Fibroblast of upper back skin (primary cell): ENCODE data around the gene CYB5R4.
"Not testable (repeated sequence)": the region's sequence is repeated elsewhere in the genome, so short reads cannot be mapped to it uniquely, and the experiment has no call there.

Experiments used
- DNase-seq: peaks from one replicate; pipeline ENCODE4 v3.0.0-alpha.2; 2013

Gene CYB5R4

DNA sequence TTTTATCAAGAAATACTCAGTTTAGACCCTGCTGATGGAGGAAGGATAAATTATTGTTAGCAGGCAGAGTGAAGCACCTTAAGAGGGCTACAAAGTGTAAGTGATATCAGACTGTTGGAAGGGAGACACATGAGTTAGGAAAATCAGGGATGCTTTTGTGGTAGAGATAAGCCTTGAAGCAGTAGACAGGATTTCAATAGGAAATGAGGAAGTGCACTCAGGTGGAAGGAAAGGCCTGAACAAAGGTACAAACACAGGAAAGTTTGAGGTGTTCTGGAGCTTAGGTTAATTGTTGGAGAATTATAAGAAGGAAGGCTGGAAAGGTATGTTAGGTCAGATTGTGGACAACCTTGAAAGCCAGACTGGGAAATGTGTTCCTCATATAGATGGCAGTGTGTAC is 7.6 kb downstream of the CYB5R4 start:
- no peak for DNase-seq

DNA sequence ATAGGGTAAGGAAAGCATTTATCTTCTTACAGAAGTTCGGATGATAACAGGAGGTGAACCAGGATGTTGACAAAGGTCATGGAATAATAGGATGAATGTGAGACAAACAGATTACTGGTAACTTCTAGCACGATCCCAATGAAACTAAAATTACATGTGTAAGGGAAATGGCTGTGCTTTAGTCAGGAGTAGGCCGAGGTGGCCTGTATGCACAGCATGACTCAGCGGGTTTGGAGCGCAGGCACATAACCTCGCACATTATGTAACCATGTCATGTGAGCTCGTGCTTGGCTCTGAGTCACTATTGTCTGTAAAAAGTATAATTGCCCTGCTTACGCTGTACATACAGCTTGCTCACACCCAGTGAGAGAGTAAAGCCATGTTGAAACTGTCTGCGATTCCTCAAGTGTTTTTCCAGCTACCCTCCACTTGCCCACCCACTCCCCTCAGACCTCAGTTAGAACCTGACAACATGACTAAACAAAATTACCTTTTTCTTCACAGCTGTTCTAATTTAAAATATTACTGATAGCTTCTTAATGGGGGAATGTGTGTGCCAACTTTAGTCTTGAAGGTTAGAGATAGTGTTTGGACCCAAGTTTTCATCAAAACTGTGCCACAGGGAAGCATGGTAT is 8.2 kb downstream of the CYB5R4 start:
- DNase-seq, result peak; percentile 82

DNA sequence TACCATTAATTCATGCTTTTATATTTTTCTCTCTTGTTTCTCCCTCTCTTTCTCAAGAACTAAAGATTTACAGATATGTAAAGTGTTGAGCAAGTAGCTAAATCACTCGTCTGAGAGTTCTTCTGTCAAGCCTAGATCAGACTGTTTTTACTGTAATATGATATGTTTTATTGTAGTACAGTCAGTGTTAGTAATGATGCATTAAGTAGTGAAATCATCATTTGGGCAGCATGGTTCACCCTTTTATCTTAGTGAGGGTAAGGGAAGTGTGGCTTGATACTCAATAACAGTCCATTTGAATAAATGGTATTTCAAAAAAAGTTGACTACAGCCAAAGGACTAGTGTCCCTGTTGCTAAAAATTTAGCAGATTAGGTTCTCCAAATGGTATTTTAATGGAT is 9.2 kb downstream of the CYB5R4 start:
- peak; percentile 49 for DNase-seq

DNA sequence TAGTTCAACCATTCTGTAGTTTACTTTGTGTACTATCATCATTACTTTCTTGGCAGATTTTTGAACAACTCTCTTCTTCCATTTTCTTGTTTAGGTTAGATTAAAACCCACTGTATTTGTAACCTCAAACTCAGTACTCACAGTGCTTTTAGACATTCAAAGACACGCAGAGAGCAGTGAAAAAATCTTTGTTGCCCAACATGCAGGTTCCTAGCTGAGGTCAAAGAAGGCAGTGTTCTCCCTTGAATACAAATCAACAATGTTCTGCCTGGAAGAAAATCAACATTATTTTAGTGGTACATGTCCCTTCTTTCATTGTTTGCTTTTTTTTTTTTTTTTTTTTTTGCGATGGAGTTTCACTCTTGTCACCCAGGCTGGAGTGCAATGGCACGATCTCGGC is 11.2 kb downstream of the CYB5R4 start:
- no peak for DNase-seq

DNA sequence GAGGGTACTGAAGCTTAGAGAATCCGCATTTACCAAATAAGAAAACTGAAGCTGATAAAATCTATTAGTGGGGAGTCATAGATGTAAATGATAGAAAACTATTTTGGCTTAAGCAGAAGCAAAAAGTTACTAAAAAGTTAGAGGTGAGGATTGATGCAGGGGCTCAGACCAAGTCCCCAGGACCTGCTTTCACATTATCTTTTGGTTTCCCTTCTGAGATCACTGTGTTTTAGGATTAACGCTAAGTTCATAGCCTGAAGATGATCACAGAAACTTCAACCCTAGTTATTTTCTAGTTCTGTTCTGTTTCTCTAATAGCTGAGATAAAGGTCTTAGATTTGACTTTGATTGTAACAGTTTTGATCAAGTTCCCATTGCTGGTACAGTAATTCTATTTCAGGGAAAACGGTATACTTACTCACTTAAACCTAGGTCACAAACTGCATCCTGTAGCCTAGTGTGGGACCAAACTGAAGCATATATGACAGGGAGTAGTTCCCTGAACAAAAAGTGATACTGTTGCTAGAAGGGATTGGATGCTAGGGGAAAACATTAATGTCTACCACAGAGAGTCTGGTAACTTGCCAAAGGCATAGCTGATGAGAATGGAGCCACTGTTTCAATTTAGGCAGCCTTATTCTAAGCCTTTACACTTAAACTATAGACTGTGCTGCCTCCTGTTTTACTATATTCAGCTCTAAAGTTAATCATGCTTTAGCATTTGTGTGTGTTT is 13.1 kb downstream of the CYB5R4 start:
- DNase-seq, result peak; percentile 19

DNA sequence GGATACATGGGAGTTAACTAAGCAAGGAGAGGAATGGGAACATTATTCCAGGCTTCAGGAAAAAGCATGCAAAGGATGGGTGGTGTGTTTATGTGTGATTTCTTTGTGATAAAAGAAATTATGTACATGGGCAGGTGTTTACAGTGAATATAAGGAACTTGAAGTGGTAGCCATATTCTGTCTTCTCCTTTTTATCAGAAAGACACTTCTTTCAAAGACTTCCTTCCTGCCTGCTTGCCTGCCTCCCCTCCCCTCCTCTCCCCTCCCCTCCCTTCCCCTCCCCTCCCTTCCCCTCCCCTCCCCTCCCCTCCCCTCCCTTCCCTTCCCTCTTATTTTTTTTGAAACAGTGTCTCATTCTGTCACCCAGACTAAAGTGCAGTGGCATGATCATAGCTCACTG is 14.4 kb downstream of the CYB5R4 start:
- no peak for DNase-seq

DNA sequence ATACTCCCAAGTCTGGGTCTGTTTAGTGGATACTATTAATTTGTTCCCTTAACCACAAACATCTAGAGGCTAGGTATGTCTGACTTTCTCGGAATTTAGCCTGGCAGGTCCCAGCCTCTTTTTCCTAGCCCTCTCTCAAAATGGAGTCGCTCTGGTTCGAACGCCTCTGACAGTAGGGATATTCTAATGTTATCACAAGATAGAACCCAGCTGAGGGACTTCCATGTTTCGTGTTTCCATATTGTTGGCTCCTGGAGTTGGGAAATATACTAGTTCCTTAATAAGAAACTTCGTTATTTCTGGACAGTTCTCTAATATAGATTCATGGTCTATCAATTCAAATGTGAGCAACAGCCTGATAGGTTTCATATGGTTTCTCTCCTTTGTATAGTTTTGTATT is 16.4 kb downstream of the CYB5R4 start:
- no peak for DNase-seq

DNA sequence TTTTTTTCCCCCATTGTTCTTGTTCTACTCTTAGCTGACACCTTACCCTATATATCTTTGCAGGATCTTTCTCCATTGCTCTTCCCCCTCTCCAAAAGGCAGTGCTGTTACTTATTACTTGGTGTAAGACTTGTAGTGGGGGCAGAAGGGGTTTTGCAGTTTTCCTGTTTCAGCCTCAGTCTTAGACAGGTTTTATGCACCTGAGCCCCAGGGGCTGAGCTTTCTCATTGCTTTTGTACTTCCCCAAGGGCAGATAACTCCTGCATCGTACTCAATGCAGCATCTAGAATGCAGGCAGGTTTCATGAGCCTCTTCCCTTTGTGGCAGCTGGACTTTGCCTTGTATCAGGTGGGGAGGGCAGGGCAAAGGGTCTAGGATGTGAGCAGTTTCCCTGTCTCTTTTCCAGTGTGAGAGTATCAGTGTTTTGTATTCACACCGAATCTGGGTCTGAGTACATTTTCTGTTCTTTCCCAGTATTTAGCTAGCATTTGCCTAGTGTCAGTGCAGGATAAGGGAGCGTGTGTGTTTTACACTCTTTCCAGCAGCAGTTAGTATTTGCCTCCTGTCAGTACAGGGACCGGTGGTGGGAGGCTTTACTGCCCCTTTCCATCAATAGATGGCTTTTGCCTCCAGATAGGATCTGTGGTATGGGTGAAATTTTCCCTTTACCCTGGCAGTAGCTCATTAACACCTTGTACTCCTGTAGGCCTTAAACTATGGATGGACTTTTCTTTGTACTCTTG is 19.6 kb downstream of the CYB5R4 start:
- DNase-seq, result no peak

DNA sequence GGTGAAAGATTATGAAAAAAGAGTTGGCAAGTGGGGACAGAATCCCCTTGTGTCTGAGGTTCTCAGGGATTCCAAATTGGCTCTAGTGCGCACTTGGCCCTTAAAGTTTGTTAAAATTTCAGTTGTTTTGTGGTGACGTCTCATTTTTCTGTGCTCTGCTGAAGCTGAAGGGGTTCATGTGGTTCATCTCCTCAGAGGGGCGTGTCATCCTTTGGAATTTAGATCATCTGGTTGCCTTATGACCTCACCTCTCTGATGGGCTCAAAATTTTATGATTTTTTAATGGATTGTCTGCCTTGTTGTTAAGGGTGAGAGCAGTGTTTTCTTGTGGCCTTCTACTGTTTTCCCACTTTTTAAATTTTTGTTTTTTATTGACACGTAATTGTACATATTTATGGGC is 20.3 kb downstream of the CYB5R4 start:
- peak; percentile 12 for DNase-seq

DNA sequence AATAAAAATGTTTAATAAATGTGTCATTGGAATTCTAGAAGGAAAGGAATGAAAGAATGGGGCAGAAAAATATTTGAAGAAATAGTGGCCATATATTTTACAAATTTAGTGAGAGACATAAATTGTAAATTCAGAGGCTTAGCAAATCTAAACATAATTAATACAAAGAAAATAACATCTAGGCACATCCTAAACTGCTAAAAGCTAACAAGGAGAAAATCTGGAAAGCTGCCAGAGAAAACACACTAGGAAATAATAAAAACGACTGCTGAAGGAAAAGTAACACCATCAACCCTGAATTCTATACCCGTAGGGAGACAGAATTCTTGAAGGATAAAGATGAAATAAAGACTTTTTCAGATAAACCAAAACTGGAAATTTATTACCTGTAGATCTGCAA is 23.8 kb downstream of the CYB5R4 start:
- no peak for DNase-seq

DNA sequence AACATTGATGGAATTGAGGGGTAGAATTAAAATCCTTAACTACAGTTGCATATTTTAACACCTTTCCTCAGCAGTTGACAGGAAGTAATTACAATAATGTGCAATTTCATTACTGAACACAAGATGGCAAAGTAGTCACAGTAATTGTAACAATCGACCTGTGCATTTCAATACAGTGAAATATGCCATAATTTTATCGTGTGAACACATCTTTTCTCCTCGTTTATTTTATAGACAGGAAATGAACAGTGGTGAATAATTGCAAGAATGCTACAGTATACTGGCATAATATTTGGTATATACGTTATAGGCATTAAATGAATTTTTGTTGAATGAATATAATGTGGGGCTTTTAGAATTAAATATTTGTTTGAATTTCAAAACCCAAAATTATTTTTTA is 25.0 kb downstream of the CYB5R4 start:
- peak; percentile 57 for DNase-seq

DNA sequence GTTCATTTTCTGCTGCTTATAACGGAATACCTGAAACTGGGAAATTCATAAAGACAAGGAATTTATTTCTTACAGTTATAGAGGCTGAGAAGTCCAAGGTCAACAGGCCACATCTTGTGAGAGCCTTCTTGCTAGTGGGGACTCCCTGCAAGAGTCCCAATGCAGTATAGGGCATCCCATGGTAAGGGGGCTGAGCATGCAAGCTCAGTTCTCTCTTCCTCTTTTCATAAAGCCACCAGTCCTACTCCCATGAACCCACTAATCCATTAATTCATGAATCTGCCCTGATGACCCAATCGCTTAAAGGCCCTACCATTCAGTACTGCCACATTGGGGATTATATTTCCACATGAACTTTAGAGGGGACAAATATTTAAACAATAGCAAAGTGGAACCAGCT is 26.5 kb downstream of the CYB5R4 start:
- DNase-seq, result no peak

DNA sequence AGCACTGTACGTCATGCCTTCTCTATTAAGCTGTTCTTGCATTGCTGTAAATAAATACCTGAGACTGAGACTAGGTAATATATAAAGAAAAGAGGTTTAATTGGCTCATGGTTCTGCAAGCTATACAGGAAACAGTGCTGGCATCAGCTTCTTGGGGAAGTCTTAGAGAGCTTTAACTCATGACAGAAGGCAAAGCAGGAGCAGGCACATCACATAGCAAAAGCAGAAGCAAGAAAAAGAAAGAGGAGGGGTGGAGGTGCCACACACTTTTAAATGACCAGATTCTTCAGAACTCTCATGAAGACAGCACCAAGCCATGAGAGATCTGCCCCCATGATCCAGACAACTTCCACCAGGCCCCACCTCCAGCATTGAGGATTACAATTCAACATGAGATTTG is 30.1 kb downstream of the CYB5R4 start:
- no peak for DNase-seq

DNA sequence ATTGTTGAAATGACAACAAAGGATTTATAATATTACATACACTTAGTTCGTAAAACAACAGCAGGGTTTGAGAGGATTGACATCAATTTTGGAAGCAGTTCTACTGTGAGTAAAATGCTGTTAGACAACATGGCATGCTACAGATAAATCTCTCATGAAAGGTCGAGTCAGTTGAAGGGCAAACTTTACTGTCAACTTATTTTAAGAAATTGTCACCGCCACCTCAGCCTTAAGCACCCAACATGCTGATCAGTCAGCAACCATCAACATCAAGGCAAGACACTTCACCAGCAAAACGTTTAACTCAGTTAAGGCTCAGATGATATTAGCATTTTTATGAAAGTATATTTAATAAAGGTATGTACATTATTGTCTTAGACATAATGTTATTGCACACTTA is 31.0 kb downstream of the CYB5R4 start:
- no peak for DNase-seq

DNA sequence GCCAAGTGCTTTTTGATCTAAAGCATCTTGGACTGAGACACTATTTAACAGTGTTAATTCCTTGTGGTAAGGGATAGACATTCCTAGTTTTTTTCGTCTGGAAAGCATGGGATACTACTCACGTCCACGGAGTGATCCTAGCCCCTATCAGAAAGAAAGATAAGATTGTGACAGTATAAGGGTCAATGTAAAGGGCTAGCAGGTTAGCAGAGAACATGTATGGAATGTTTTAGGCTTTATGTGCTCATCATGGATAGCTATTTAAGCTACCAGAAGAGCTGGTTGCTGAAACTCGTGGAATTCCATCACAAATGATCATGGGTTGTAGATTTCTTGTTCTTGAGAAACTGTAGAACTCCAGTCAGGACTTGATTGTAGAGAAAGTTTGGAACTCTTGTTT is 32.1 kb downstream of the CYB5R4 start:
- DNase-seq, result no peak

DNA sequence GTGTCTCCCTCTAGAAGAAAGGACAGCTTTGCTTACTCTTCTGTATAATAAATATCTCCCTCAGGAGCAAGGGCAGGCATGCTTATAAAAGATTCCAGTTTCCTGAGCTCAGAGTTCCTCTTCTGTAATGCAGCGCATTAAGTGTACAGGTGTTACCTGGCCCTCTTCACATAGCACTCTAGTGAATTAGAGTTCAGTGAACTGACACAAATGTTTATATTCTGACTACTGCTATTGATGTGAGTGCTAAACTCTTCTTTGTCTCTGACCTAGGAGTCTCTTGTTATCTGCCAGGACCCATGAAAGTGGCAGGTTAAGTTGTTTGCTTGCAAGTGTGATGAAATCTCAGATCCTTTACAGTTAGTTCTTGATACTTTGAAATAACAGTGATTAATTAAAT is 33.5 kb downstream of the CYB5R4 start:
- DNase-seq, result no peak

DNA sequence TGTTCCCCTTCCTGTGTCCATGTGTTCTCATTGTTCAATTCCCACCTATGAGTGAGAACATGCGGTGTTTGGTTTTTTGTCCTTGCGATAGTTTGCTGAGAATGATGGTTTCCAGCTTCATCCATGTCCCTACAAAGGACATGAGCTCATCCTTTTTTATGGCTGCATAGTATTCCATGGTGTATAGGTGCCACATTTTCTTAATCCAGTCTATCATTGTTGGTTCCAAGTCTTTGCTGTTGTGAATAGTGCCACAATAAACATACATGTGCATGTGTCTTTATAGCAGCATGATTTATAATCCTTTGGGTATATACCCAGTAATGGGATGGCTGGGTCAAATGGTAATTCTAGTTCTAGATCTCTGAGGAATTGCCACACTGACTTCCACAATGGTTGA is 37.6 kb downstream of the CYB5R4 start:
- DNase-seq, result not testable (repeated sequence)

DNA sequence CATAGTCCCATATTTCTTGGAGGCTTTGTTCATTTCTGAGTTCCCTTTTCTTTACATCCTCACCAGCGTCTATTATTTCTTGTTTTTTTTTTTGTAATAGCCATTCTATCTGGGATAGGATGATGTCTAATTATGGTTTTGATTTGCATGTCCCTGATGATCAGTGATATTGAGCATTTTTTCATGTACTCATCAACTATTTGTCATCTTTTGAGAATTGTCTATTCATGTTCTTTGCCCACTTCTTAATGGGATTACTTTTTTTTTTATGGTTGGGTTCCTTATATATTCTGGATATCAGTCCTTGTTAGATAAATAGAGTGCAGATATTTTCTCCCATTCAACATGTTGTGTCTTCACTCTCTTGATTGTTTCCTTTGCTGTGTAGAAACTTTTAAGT is 42.1 kb downstream of the CYB5R4 start:
- no peak for DNase-seq

DNA sequence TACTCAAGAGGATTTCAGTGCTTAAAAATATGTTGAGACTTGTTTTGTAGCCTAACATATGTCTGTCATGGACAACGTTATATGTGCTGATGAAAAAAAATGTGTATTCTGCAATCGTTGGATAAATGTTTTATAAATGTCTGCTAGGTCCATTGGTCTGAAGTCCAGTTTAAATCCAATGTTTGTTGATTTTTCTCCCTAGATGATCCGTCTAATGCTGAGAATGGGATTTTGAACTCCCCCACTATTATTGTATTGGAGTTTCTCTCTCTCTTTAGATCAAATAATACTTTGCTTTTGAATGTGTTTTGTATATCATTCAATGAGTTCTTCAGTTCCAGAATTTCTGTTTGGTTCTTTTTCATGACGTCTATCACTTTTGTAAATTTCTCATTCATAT is 44.9 kb downstream of the CYB5R4 start:
- DNase-seq, result no peak

DNA sequence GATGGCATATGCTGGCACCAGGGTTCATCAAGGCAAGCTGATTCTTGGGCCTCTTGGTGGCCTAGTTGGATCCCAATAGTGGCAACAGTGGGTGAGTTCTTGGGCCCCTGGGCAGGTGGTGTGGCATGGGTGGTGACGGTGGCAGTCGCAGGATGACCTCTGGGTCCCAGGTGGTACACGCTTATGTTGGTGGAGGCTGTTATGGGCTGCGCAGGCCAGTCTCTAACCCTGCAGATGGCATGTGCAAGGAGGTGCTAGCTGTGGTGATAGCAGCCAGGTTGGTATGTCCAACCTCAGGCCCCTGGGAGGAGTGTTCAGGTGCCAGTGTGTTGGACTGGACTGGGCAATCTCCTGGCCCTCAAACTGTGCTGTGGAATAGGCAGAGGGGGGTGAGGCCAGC is 46.2 kb downstream of the CYB5R4 start:
- DNase-seq, result no peak

DNA sequence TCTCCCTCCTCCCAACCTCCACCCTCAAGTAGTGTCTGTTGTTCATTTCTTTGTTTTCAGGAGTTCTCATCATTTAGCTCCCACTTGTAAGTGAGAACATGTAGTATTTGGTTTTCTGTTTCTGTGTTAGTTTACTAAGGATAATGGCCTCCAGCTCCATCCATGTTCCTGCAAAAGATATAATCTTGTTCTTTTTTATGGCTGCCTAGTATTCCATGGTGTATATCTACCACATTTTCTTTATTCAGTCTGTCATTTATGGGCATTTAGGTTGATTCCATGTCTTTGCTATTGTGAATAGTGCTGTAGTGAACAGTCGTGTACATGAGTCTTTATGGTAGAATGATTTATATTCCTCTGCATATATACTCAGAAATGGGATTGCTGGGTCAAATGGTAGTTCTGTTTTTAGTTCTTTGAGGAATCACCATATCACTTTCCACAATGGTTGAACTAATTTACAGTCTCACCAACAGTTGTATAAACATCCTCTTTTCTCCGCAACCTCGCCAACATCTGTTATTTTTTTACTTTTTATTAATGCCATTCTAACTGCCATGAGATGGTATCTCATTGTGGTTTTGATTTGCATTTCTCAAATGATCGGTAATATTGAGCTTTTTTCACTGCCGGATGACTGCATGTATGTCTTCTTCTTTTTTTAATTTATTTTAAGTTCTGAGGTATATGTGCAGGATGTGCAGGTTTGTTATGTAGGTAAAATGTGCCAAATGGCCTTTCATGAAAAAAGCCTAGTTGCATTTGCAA is 48.3 kb downstream of the CYB5R4 start:
- DNase-seq, result not testable (repeated sequence)

DNA sequence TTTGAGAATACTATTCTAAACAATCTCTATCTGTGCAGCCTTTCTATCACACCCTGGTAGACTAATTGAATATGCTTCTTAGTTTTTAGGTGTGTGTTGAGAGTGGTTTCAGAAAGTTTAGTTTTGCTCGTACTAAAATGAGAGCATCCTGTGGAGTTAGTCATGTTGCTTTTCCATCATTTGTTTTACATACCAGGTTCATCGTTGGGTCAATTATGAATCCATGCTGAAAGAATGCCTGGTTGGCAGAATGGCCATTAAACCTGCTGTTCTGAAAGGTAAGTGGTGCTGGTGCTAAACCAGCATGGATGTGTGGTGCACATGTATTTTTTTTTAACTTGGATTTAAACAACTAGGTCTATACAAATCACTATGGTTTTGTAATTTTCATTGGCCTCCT is 49.3 kb downstream of the CYB5R4 start:
- DNase-seq, result peak; percentile 5

DNA sequence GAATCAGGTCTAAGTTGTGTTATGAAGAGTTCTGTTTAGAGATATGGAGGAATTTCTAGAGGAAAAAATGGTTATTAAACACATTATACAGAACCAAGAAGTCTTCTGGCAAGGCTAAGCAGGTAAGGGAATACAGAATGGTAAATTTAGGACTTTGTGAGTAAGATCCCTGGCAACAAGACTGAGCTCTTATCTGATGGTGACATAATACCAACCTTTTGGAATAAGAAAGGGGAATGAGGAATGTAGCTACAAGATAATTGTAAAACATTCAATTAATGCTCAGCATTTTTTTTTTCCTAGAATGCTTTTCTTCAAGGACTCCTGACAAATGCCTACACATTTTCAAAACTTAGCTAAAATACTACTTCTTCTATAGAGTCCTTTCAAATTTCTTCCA is 51.8 kb downstream of the CYB5R4 start:
- DNase-seq, result no peak

DNA sequence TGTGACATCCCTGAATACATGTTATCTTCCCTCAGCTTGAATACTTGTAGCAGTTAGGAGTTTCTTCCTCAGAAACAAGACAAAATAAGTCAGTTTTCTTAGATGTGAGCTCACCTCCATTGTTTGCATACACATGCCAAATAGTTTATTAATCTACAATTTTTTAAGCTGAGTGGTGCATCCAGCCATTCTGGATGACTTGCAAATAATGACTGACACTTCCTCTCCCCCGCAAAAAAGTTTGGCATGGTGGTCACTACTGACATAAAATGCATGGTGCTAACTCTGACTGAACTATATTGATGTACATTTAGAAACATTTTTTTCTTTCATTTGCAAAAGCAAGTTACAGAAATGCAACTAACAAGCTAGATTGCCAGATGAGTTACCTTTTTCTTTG is 55.5 kb downstream of the CYB5R4 start:
- DNase-seq, result no peak
